Activated T-cell treated with anti-CD3 and anti-CD28 coated beads, Interleukin-2, amount 50 U/mL, for 4 hours (primary cell): Measurements from ENCODE around the gene CAPN15. TPM values are rescaled to one million over a fixed set of nuclear protein-coding genes. Genes with fewer than 3 reads are reported as not detected.

Experiments used
- ATAC-seq, 2 donors: fragments of 200-7000 bp; cut with Tn5 transposase; one replicate each; pipeline ENCODE4 v1.10.0; 2021
- DNase-seq: peaks from one replicate; pipeline ENCODE4 v3.0.0-alpha.2; 2020
- H3K27me3 Mint-ChIP-seq: one replicate; pipeline ENCODE4 v1.8.0; 2021; ENCODE audit warnings: low read depth, mixed read lengths
- H3K36me3 Mint-ChIP-seq: one replicate; pipeline ENCODE4 v1.8.0; 2022; ENCODE audit warnings: mixed read lengths; ENCODE audit not compliant: insufficient read depth
- H3K4me1 Mint-ChIP-seq: one replicate; pipeline ENCODE4 v1.8.0; 2021; ENCODE audit warnings: low read depth, mixed read lengths
- H3K4me3 Mint-ChIP-seq: one replicate; pipeline ENCODE4 v1.8.0; 2021; ENCODE audit warnings: mild to moderate bottlenecking, moderate library complexity, mixed read lengths
- H3K9me3 Mint-ChIP-seq: one replicate; pipeline ENCODE4 v1.8.0; 2021; ENCODE audit warnings: mixed read lengths
- total RNA-seq, 3 donors: library from RNA; stranded (reverse); gene quantifications; one replicate each; pipeline ENCODE4 v1.2.1, GENCODE V29; 2021

The CAPN15 gene
- total RNA-seq, 3 donors from 2014 or later: 134 to 164 (median 153) TPM

- H3K36me3 Mint-ChIP-seq: peaks cover 5% of the 10 kb centered on the region
- peaks cover 10% of the 10 kb centered on the region for H3K4me1 Mint-ChIP-seq
- no peak overlapping the region for H3K4me3 Mint-ChIP-seq
- ATAC-seq (no peak), DNase-seq (no peak)
- no peaks in the 10 kb centered on the region for H3K9me3 Mint-ChIP-seq
- no peaks in the 10 kb centered on the region for H3K27me3 Mint-ChIP-seq
These were observed 71.6 kb downstream of the CAPN15 start for GRCh38 chr16:598823-599739.

GRCh38 chr16:600781-601180, 73.3 kb downstream of the CAPN15 start:
- Mint-ChIP-seq H3K4me1 (peaks cover 8% of the 10 kb centered on the region), H3K36me3 (peaks cover 4% of the 10 kb centered on the region), H3K9me3 (no peaks in the 10 kb centered on the region), H3K27me3 (no peaks in the 10 kb centered on the region), H3K4me3 (no peak overlapping the region)
- DNase-seq (no peak), ATAC-seq (no peak)

GRCh38 chr16:603933-604332, 76.4 kb downstream of the CAPN15 start:
- Mint-ChIP-seq H3K9me3 (no peaks in the 10 kb centered on the region), H3K4me1 (peaks cover 6% of the 10 kb centered on the region), H3K27me3 (no peaks in the 10 kb centered on the region), H3K36me3 (peaks cover 2% of the 10 kb centered on the region), H3K4me3 (no peak overlapping the region)
- ATAC-seq (no peak), DNase-seq (no peak)

Other genes starting within 250 kb of the CAPN15 start
- not detected for gene ARHGDIG, start 247.1 kb upstream of the CAPN15 start, total RNA-seq
- not detected for gene PDIA2, start 244.5 kb upstream of the CAPN15 start, total RNA-seq
- gene AXIN1, start 175.0 kb upstream of the CAPN15 start, total RNA-seq: 10 to 100 TPM; 34.1 to 40.4 (median 35.4) TPM
- gene MRPL28, start 157.2 kb upstream of the CAPN15 start, total RNA-seq: 100 to 1,000 TPM; 124 to 136 (median 128) TPM
- 10 to 100 TPM; 33.4 to 39.1 (median 34.0) TPM for gene PGAP6, start 145.7 kb upstream of the CAPN15 start, total RNA-seq
- 10 to 100 TPM; 46.1 to 78.9 (median 52.7) TPM for gene NME4, start 130.5 kb upstream of the CAPN15 start, total RNA-seq
- 10 to 100 TPM; 16.9 to 19.1 (median 17.8) TPM for gene DECR2, start 125.8 kb upstream of the CAPN15 start, total RNA-seq
- gene RAB11FIP3, start 102.1 kb upstream of the CAPN15 start, total RNA-seq: 10 to 100 TPM; 28.2 to 31.3 (median 28.8) TPM
- gene PRR35, start 32.7 kb downstream of the CAPN15 start, total RNA-seq: under 1 TPM; 0.08 to 0.11 (median 0.10) TPM
- under 1 TPM; 0.13 to 0.18 (median 0.16) TPM for gene NHLRC4, start 39.3 kb downstream of the CAPN15 start, total RNA-seq
- gene PIGQ, start 42.3 kb downstream of the CAPN15 start, total RNA-seq: 10 to 100 TPM; 45.0 to 47.8 (median 46.1) TPM
- 10 to 100 TPM; 13.4 to 15.7 (median 14.6) TPM for gene RAB40C, start 62.4 kb downstream of the CAPN15 start, total RNA-seq
- gene WFIKKN1, start 103.3 kb downstream of the CAPN15 start, total RNA-seq: under 1 TPM; 0.40 to 0.71 (median 0.49) TPM
- 100 to 1,000 TPM; 132 to 174 (median 159) TPM for gene METTL26, start 108.6 kb downstream of the CAPN15 start, total RNA-seq
- 100 to 1,000 TPM in 1 of 3 donors, 10 to 100 TPM in 2; 83.1 to 104 (median 88.2) TPM for gene MCRIP2, start 114.1 kb downstream of the CAPN15 start, total RNA-seq
- 100 to 1,000 TPM in 1 of 3 donors, 10 to 100 TPM in 2; 81.0 to 104 (median 87.8) TPM for gene WDR90, start 121.7 kb downstream of the CAPN15 start, total RNA-seq
- 100 to 1,000 TPM; 212 to 215 (median 212) TPM for gene RHOT2, start 140.4 kb downstream of the CAPN15 start, total RNA-seq
- gene RHBDL1, start 148.0 kb downstream of the CAPN15 start, total RNA-seq: under 1 TPM; 0.52 to 0.71 (median 0.53) TPM
- gene STUB1, start 152.7 kb downstream of the CAPN15 start, total RNA-seq: 100 to 1,000 TPM; 117 to 136 (median 127) TPM
- gene JMJD8, start 156.6 kb downstream of the CAPN15 start, total RNA-seq: 10 to 100 TPM; 77.0 to 90.4 (median 88.7) TPM
- 10 to 100 TPM; 28.2 to 32.4 (median 29.1) TPM for gene WDR24, start 162.7 kb downstream of the CAPN15 start, total RNA-seq
- 1 to 10 TPM; 2.0 to 6.0 (median 4.8) TPM for gene FBXL16, start 178.1 kb downstream of the CAPN15 start, total RNA-seq
- 10 to 100 TPM; 23.8 to 34.7 (median 28.2) TPM for gene METRN, start 187.4 kb downstream of the CAPN15 start, total RNA-seq
- 10 to 100 TPM; 66.0 to 75.0 (median 67.8) TPM for gene ANTKMT, start 193.4 kb downstream of the CAPN15 start, total RNA-seq
- 1 to 10 TPM; 5.4 to 9.1 (median 7.0) TPM for gene CCDC78, start 198.7 kb downstream of the CAPN15 start, total RNA-seq
- gene HAGHL, start 199.4 kb downstream of the CAPN15 start, total RNA-seq: 10 to 100 TPM in 2 of 3 donors, 1 to 10 TPM in 1; 8.8 to 13.0 (median 12.4) TPM
- 10 to 100 TPM; 30.1 to 39.5 (median 34.8) TPM for gene CIAO3, start 213.3 kb downstream of the CAPN15 start, total RNA-seq
- gene MSLN, start 233.0 kb downstream of the CAPN15 start, total RNA-seq: under 1 TPM in 1 of 3 donors, not detected in 2; 0.08 TPM